Stomach (tissue), 4 donors: ENCODE data around the gene NRIP2.

Experiments used
- CTCF ChIP-seq, 7 experiments: fragments of 450-650 bp in 4 of 7; fragments of 200-600 bp in 3 of 7; sonication (generic) in 3 of 7; IDR thresholded peaks; one replicate each; pipeline ENCODE4 v1.5.1; 2016 to 2019; ENCODE audit warnings: antibody characterized with exemption in 7 of 7, control low read depth in 2 of 7, mild to moderate bottlenecking in 1 of 7
- EP300 ChIP-seq: sonication (generic); formaldehyde crosslinking; IDR thresholded peaks from one replicate; pipeline ENCODE4 v1.6.1; 2017; ENCODE audit warnings: antibody characterized with exemption
- POLR2A ChIP-seq, 4 donors: fragments of 450-650 bp; IDR thresholded peaks; one replicate each; pipeline ENCODE4 v1.6.1; 2016; ENCODE audit warnings: antibody characterized with exemption in 4 of 4, control low read depth in 2 of 4, mild to moderate bottlenecking in 1 of 4, moderate library complexity in 1 of 4
- POLR2AphosphoS5 ChIP-seq, 3 donors: sonication (generic); formaldehyde crosslinking; IDR thresholded peaks; one replicate each; pipeline ENCODE4 v1.6.1; 2016; ENCODE audit warnings: antibody characterized with exemption in 3 of 3

GRCh38 chr12:2877047-2877952 is 42.5 kb upstream of the NRIP2 start, which contains the start of the genes FOXM1 and RHNO1:
- TF ChIP-seq POLR2A (IDR thresholded peaks at IDR 0.05) (no peak), CTCF (IDR thresholded peaks at IDR 0.05) (peak in 1 of 7 experiments; percentile 26), EP300 (no peak), POLR2AphosphoS5 (IDR thresholded peaks at IDR 0.05) (peak; percentile 54 to 85 (median 82))
